ENCODE data around the gene SYT7. TPM values are rescaled to one million over a fixed set of nuclear protein-coding genes. Genes with fewer than 3 reads are reported as not detected.

SYT7 gene
- polyA plus RNA-seq, 1 donor (not counting 4 experiments of a cell fraction or from before 2014, with no cell fraction given), result 2.6 TPM

DNA sequence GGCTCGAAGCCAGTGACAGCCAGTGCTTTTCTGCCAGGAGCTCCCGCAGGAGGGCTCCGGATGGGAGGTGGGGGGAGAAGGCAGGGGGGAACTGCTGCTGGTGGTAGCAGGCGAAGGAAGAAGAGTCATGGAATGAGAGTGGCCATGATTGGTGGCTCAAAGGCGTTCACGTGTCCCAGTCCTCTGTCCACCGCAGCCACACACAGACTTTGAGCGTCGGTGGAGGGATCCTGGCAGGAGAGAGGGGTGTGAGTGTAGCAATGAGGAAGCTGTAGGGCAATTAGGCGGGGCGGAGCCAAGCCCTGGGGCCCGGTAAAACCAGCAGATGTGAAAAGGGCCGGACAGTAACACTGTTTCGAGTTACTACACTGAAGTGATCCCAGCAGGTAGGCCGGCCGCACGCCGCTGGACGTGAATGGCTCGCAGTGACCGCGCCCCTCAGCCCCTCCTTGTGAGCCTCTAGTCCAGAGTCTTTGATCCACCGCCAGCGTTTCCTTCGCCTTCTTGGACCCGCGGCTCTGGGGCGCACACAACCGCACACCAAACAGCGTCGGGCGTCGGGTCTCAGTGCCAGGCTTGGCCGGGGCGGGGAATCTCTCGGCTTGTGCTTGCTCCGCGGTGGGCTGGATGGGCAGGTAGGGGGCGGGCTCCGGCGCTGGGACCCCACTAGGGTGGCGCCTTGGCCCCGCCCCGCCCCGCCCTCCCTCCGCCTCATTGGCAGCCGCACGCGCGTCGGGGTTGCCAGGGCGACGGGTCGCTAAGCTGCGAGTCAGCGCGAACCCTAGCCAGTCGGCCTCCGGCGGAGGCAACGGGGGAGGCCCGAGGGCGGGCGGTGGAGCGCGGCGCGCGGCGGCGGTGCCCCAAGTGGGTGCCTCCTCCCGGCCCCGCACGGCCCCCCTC, 72.7 kb downstream of the SYT7 start, which contains the start of gene LRRC10B:
LRRC10B (plus strand) TSS at position 788 of the 900 bp plus-strand sequence. CDS start 250 bp downstream, outside the sequence.
- peak within 1 kb of the TSS; percentile 51 for H2AFZ ChIP-seq (ENCODE audit: control insufficient read depth, low read length)
- H4K20me1 ChIP-seq (ENCODE audit: control insufficient read depth, extremely low read depth, insufficient read depth, low read length), result no peaks in the 10 kb centered on the region
- no peak within 1 kb of the TSS for H3K27ac ChIP-seq (ENCODE audit: control insufficient read depth, insufficient read depth, low read length)
- no peaks in the 10 kb centered on the region for H3K9me1 ChIP-seq (ENCODE audit: control insufficient read depth, extremely low read depth, insufficient read depth, low read length)
- FAIRE-seq (no peak), DNase-seq (ENCODE audit: low read depth, low spot score) (no peak)
- TF ChIP-seq EZH2 (IDR thresholded peaks at IDR 0.05; ENCODE audit: low read length) (peak; percentile 96), CTCF (optimal IDR thresholded peaks at IDR 0.05 in 1 of 3, IDR thresholded peaks at IDR 0.05 in 1 of 3, conservative IDR thresholded peaks at IDR 0.05 in 1 of 3; ENCODE audit: extremely low read depth in 1 of 3, insufficient read depth in 2 of 3, low read length in 3 of 3) (no peak)
- no peaks in the 10 kb centered on the region for H3K79me2 ChIP-seq (ENCODE audit: control insufficient read depth, insufficient read depth, low read length)
- no peaks in the 10 kb centered on the region for H3K9me3 ChIP-seq (ENCODE audit: control insufficient read depth, low read depth, low read length)
- no peak within 1 kb of the TSS for H3K9ac ChIP-seq (ENCODE audit: control insufficient read depth, extremely low read depth, insufficient read depth, low read length)
- H3K4me3 ChIP-seq (ENCODE audit: control insufficient read depth in 2 of 3, extremely low read depth in 1 of 3, insufficient read depth in 2 of 3, low read depth in 1 of 3, low read length in 3 of 3), result no peak within 1 kb of the TSS
- H3K4me1 ChIP-seq (ENCODE audit: control insufficient read depth, extremely low read depth, insufficient read depth, low read length), result no peaks in the 10 kb centered on the region
- peaks cover 47% of the 10 kb centered on the region for H3K27me3 ChIP-seq (ENCODE audit: control insufficient read depth, extremely low read depth, insufficient read depth, low read length)
- H3K36me3 ChIP-seq (ENCODE audit: control insufficient read depth in 2 of 2, extremely low read depth in 1 of 2, insufficient read depth in 2 of 2, low read length in 2 of 2), result no peaks in the 10 kb centered on the region
- dilution Hi-C loops (cut with MboI; ENCODE audit: extremely low pct_ligation_motif_present, low sequenced_read_pairs), result no loop called here
- H3K4me2 ChIP-seq (ENCODE audit: control insufficient read depth, extremely low read depth, insufficient read depth, low read depth, low read length), result peak within 1 kb of the TSS; percentile 60

DNA sequence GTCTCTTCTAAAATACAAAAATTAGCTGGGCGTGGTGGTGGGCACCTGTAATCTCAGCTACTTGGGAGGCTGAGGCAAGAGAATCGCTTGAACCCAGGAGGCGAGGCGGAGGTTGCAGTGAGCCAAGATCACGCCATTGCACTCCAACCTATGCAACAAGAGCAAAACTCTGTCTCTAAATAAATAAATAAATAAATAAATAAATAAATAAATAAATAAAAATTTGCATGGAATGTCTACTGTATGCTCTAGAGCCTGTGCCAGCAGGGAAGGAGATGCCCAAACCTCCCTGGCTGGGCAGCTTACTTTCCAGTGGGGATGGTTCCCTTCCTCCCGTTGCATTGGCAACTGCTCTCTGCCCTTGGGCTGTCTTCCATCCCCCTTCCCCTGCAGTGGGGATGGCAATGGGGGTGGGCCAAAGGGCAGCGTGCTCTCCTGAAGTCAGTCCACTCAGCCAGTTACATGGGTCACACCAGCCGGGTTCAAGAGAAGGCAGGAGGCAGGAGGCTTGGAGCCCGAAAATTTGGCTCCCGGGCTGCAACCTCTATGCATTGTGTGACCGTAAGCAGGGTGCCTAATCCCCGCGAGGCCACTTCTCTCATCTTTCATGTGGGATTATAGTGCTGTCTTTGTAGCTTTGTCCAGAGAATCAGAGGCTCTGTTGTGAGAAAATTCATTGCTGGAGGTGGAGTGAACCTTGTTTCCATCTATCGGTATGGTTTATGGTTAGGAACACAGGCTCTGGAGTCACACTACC, 73.7 kb downstream of the SYT7 start:
- no peak overlapping the region for H3K4me2 ChIP-seq (ENCODE audit: control insufficient read depth, extremely low read depth, insufficient read depth, low read depth, low read length)
- no peaks in the 10 kb centered on the region for H3K79me2 ChIP-seq (ENCODE audit: control insufficient read depth, insufficient read depth, low read length)
- no peaks in the 10 kb centered on the region for H3K9me3 ChIP-seq (ENCODE audit: control insufficient read depth, low read depth, low read length)
- FAIRE-seq (no peak), DNase-seq (ENCODE audit: low read depth, low spot score) (no peak)
- no peak overlapping the region for H2AFZ ChIP-seq (ENCODE audit: control insufficient read depth, low read length)
- TF ChIP-seq EZH2 (IDR thresholded peaks at IDR 0.05; ENCODE audit: low read length), result no peak
- no peak for TF ChIP-seq CTCF (optimal IDR thresholded peaks at IDR 0.05 in 1 of 3, IDR thresholded peaks at IDR 0.05 in 1 of 3, conservative IDR thresholded peaks at IDR 0.05 in 1 of 3; ENCODE audit: extremely low read depth in 1 of 3, insufficient read depth in 2 of 3, low read length in 3 of 3)
- no peaks in the 10 kb centered on the region for H3K9me1 ChIP-seq (ENCODE audit: control insufficient read depth, extremely low read depth, insufficient read depth, low read length)
- no peak overlapping the region for H3K27ac ChIP-seq (ENCODE audit: control insufficient read depth, insufficient read depth, low read length)
- dilution Hi-C loops (cut with MboI; ENCODE audit: extremely low pct_ligation_motif_present, low sequenced_read_pairs), result no loop called here
- peaks cover 47% of the 10 kb centered on the region for H3K27me3 ChIP-seq (ENCODE audit: control insufficient read depth, extremely low read depth, insufficient read depth, low read length)
- H4K20me1 ChIP-seq (ENCODE audit: control insufficient read depth, extremely low read depth, insufficient read depth, low read length), result no peaks in the 10 kb centered on the region
- no peaks in the 10 kb centered on the region for H3K4me1 ChIP-seq (ENCODE audit: control insufficient read depth, extremely low read depth, insufficient read depth, low read length)
- H3K9ac ChIP-seq (ENCODE audit: control insufficient read depth, extremely low read depth, insufficient read depth, low read length), result no peak overlapping the region
- no peak overlapping the region for H3K4me3 ChIP-seq (ENCODE audit: control insufficient read depth in 2 of 3, extremely low read depth in 1 of 3, insufficient read depth in 2 of 3, low read depth in 1 of 3, low read length in 3 of 3)
- H3K36me3 ChIP-seq (ENCODE audit: control insufficient read depth in 2 of 2, extremely low read depth in 1 of 2, insufficient read depth in 2 of 2, low read length in 2 of 2), result no peaks in the 10 kb centered on the region
